ENCODE measurements around the gene GLI2.

The GLI2 gene

DNA sequence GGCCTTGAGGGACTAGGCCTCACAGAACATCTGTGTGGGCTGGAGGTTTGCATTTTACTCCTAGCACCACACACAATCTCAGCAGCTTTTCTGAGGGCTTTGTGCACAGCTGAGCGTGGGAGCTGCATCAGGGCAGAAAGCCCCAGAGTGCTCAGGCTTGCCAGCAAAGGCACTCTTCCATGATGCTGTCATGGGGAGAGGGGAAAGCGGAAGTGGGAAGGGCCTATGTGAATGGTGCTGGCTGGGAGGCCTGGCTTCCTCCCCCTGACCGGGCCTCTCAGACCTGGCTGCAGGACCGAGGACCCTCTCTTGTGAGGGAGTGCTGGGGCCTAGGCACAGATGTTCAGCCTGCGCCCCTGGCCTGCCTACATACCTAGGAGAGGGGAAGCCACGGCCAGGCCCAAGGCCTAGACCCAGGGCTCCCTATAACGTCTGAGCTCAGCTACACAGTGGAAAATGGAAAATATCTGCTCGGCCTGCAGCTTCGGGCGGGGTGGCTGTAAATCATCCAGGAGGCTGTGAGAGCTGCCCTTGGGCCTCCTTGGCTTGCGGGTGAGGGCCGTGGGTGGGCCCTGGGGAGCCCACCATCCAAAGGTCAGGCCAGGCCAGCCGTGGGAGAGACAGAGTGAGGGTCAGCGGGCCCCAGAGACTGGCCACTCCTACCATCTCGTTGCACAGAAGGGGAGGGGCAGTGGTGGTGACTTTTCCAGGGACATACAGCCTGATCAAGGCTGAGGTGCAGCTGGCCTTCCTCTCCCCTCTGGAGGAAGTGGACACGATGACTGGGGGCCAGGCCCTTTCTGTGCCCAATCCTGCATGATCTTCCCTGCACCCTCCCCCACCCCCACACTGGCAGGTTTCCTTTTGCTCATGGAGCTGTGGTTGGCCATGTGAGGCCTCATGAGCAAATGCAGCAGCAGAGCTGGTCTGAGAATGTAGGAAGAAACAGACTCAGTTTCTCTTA lies 22.8 kb downstream of the GLI2 start:
- DNase-seq (ENCODE audit: low spot score): no peak

GRCh38 chr2:120759543-120760331 lies 24.1 kb downstream of the GLI2 start:
- DNase-seq (ENCODE audit: low spot score): no peak

GRCh38 chr2:120760446-120761135 lies 24.9 kb downstream of the GLI2 start:
- DNase-seq (ENCODE audit: low spot score): no peak

DNA sequence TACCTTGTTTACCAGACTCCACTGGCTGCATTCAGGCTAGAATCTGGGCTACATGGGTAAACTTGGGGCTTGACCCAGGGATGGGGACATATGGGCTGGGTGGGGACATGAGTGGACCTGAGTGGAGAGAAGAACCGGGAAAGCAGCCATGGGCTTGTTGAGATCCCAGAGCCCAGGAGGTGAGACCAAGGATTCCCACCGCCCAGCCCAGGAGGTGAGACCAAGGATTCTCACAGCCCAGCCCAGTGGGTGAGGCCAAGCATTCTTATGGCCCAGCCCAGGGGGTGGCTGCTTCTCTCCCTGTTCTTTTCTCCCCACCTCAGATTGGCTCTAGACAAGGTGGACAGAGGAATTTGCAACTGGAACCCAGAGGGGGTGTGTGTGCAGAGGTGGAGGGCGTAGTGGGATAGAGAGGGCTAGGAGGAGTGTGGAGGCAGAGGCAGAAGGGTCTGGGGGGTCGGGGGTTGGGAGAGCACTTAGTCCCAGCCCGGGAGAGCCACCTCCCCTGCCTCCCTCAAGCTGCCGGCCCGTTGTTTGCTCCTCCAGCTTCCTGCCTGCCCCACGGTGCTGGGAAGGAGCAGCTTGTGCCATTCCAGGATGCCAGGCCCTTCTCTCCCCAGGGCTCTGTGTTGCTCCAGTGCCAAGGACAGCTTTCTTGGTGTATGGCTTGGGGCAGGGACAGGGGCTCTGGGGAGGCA lies 25.6 kb downstream of the GLI2 start:
- DNase-seq (ENCODE audit: low spot score): no peak

DNA sequence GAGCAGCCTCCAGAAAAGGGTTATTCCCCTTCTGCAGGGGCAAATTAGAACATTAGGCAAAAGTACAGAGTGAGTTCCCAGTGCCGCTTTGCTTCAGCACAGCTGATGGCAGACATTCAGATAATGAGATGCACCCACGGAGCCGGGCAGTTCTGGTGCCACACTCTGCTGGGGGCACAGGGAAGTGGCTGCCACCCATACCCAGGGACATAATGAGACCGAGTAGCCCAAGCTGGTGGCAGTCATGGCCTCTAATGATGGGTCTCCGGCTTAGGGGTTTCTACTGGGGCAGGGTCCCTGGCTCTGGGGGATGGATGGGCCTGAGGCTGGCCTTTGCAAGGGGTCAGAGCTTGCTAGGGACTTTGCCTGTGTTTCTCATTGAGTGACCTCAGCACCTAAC lies 26.2 kb downstream of the GLI2 start:
- no peak for DNase-seq (ENCODE audit: low spot score)

GRCh38 chr2:120762341-120763061 lies 26.8 kb downstream of the GLI2 start:
- no peak for DNase-seq (ENCODE audit: low spot score)

DNA sequence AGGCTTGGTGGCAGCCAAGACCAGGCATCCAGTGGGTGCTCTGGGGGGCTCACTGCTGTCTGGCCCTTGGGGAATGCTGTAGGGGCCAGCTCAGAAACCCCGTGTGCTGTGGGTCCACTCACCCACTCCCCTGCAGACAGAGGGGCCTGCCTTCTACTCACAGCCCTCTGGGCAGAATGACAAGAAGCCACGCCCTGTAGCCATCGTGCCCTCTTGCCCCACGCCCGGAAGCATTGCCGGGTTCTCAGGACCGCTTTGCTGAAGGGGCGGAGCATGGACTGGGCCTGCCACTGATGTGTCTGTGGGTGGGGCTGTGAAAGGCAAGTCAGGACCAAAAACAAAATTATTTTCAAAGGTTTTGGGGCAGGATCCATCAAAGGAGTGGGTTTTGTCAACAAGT lies 27.8 kb downstream of the GLI2 start:
- no peak for DNase-seq (ENCODE audit: low spot score)

GRCh38 chr2:120763931-120764330 lies 28.3 kb downstream of the GLI2 start:
- DNase-seq (ENCODE audit: low spot score): no peak

DNA sequence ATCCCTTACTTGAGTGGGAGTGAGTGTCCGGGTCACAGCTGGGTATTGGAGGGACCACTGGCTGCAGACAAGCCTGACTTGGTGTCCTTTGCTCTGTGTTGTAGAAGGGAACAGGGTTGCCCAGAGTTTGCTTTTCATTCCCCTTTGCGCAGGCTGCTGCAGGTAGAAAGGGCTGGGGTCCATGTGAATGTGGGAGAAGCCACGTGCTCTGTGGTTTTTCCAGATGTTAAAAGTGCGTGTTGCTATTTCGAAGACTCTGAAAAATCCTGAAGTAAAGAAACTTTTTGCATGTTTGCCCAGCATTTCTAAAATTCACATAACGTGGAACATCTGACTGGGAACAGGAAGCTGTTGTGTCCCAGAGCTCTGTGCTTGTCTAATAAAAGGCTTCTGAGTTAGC lies 28.8 kb downstream of the GLI2 start:
- DNase-seq (ENCODE audit: low spot score): no peak

GRCh38 chr2:120764991-120765677 lies 29.5 kb downstream of the GLI2 start:
- DNase-seq (ENCODE audit: low spot score): no peak

DNA sequence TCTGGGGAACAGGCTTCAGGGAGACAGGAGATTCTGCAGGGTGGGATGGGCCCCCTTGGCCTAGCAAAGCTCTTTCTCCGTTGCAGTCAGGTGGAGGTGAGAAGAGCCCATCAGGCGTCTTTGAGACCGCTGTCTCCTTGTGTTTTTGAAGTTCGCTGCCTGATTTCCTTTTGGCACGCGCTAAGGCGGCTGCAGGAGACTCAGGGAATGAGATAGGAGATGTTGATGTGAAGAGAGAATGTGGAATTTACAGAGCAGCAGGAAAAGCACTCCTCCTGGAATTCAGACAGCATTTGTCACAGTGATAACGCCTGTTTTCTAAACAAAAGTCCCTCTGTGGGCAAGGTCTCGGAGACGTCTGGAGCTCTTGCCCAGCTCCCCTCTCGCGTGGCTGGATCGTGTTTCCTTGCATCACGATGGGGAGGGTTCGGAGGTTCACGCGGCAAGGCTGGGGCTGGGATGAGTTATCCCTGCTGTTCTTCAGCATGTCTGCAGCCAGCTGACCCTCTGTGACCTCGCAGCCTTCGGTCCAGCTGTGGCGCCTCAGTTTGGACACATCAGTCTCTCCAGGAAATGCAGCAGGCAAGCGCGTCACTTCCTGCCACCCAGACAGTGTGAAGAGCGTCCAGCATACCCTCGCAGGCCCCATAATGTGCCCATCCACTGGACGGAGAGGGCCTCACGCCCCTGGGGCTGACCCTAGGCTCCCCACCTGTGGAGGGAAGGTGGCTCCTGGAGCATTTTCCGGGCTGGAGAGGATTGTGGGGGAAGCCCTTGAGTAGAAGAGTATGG lies 30.2 kb downstream of the GLI2 start:
- no peak for DNase-seq (ENCODE audit: low spot score)

DNA sequence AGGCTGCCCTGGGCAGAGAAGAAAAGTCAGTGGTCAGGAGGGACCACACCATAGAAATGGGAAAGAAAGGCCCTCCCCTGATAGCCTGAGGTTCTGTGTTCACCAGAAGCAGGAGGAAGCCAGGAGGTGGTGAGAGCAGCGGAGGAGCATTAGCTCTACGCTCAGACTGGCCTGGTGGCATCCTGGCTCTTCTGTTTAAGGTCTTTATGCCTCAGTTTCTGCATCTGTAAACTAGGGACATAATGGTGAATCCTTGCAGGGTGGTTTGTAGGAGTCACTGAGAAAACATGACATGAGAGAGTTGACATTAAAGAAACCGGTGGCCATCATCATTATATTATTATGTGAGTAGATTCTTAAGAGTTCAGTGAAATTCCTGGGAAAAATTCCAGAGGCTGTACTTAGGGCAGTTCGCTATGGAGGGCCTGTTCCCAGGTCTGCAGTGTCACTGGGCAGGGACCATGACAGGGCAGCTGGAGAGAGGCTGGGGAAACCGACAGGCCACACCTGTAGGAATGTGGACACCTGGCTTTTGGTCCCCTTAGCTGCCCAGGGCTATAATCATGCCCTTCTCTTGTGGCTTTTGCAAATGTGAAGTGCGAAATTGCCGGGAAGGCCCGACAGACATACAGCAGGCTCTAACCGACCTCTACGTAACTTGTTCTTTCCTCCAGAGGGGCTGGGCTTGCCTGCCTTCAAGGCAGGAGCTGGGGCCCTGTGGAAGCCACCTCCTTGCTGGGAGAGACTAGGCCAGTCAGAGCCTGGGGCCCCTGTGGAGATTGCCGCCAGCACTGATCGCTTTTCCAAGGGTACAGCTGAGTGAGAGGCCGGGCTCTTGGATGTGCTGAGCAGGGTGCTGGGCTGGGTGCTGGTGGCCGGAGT lies 31.0 kb downstream of the GLI2 start:
- no peak for DNase-seq (ENCODE audit: low spot score)

- DNase-seq (ENCODE audit: low spot score): no peak
Measured at GRCh38 chr2:120767486-120768005, 31.9 kb downstream of the GLI2 start.

GRCh38 chr2:120768112-120769048 lies 32.7 kb downstream of the GLI2 start:
- no peak for DNase-seq (ENCODE audit: low spot score)

GRCh38 chr2:120769076-120769786 lies 33.6 kb downstream of the GLI2 start:
- DNase-seq (ENCODE audit: low spot score): no peak

GRCh38 chr2:120769787-120770120 lies 34.1 kb downstream of the GLI2 start:
- DNase-seq (ENCODE audit: low spot score): no peak

DNA sequence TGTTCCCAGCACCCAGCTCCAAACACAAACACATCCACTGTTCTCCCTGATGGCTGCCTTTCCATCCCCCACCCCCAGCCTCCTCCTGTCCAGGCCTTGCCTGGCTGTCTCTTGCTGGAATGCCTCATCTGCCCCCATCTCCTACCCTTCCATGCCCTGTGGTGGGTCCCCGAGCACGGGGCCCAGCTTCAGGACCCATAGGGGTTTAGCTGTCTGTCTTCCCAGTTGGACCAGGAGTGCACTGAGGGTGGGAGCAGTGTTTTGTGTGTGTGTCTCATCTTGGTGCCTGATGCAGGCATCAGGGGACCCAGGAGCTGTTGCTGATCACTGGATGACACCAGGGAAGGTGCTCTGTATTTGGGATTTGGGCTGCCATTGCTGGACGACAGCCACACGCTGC lies 34.5 kb downstream of the GLI2 start:
- no peak for DNase-seq (ENCODE audit: low spot score)

Data from HuH-7.5 (cell line).